Head of caudate nucleus (tissue), 42 donors: ENCODE data around the gene TFAP2A.
A peak's percentile ranks its signal among the peaks of the same experiment; 100 is the strongest.

Experiments used
- DNase-seq, 42 donors: peaks; one replicate each; pipeline versions ENCODE4 v3.0.0 to v3.0.0-alpha.2; 2020 to 2021; ENCODE audit warnings: mixed read lengths in 7 of 42
- intact Hi-C: fragments of 100-400 bp; cut with DNase I; formaldehyde crosslinking; loops from one replicate; pipeline ENCODE4 v1.15.0; 2022

Gene TFAP2A

GRCh38 chr6:10414756-10415616 is at the start of gene TFAP2A:
Gene TFAP2A (minus strand): TSS chr6:10415074. CDS start chr6:10414991, 83 bp downstream.
- intact Hi-C loops: no loop called here
- DNase-seq: no peak

GRCh38 chr6:10463491-10464481 is 48.9 kb upstream of the TFAP2A start:
- no peak for DNase-seq
- intact Hi-C loops: no loop called here

GRCh38 chr6:10463040-10463439 is 48.2 kb upstream of the TFAP2A start:
- DNase-seq: no peak
- intact Hi-C loops: no loop called here

- no peak for DNase-seq
Observed at GRCh38 chr6:10461850-10462249, 47.0 kb upstream of the TFAP2A start.

GRCh38 chr6:10460096-10460495 is 45.2 kb upstream of the TFAP2A start:
- intact Hi-C loops: no loop called here
- no peak for DNase-seq

More at GRCh38 chr6:10461850-10462249, 47.0 kb upstream of the TFAP2A start:
- intact Hi-C loops: no loop called here

GRCh38 chr6:10458287-10458686 is 43.4 kb upstream of the TFAP2A start:
- intact Hi-C loops: no loop called here
- no peak for DNase-seq

- no peak for DNase-seq
- intact Hi-C loops: no loop called here
Observed at GRCh38 chr6:10453596-10453995, 38.7 kb upstream of the TFAP2A start.

GRCh38 chr6:10451828-10452509 is 37.1 kb upstream of the TFAP2A start:
- no peak for DNase-seq

GRCh38 chr6:10451394-10451793 is 36.5 kb upstream of the TFAP2A start:
- DNase-seq: no peak
- intact Hi-C loops: no loop called here

More at GRCh38 chr6:10451828-10452509, 37.1 kb upstream of the TFAP2A start:
- intact Hi-C loops: no loop called here

GRCh38 chr6:10449751-10450150 is 34.9 kb upstream of the TFAP2A start:
- peak in 1 of 42 donors; percentile 9 for DNase-seq
- intact Hi-C loops: no loop called here

GRCh38 chr6:10448096-10448495 is 33.2 kb upstream of the TFAP2A start:
- DNase-seq: no peak
- intact Hi-C loops: no loop called here

GRCh38 chr6:10446548-10446947 is 31.7 kb upstream of the TFAP2A start:
- no peak for DNase-seq
- intact Hi-C loops: no loop called here

GRCh38 chr6:10441655-10442009 is 26.8 kb upstream of the TFAP2A start:
- intact Hi-C loops: no loop called here
- no peak for DNase-seq

- no peak for DNase-seq
- intact Hi-C loops: no loop called here
Observed at GRCh38 chr6:10441004-10441654, 26.3 kb upstream of the TFAP2A start.

- no peak for DNase-seq
- intact Hi-C loops: loop anchor here (10.0 kb wide), 1 partner anchor 903 kb away; no protein-coding TSS in a partner anchor
Observed at GRCh38 chr6:10437891-10438290, 23.0 kb upstream of the TFAP2A start.

- DNase-seq: peak in 1 of 42 donors; percentile 20
- intact Hi-C loops: loop anchor here (10.0 kb wide), 1 partner anchor 899 kb away; no protein-coding TSS in a partner anchor
Observed at GRCh38 chr6:10434235-10434634, 19.4 kb upstream of the TFAP2A start.

GRCh38 chr6:10433322-10433721 is 18.4 kb upstream of the TFAP2A start:
- DNase-seq: no peak
- intact Hi-C loops: loop anchor here (10.0 kb wide), 1 partner anchor 899 kb away; no protein-coding TSS in a partner anchor

- intact Hi-C loops: loop anchor here (10.0 kb wide), 1 partner anchor 897 kb away; no protein-coding TSS in a partner anchor
- no peak for DNase-seq
Observed at GRCh38 chr6:10431423-10432164, 16.7 kb upstream of the TFAP2A start.
